SH-SY5Y (cell line): Measurements from ENCODE around the gene CCM2L.

Source experiments
- GATA2 ChIP-seq: IDR thresholded peaks from 2 replicates; pipeline ENCODE4 v1.6.1; 2011; ENCODE audit warnings: mild to moderate bottlenecking, low read depth, low read length
- GATA3 ChIP-seq: IDR thresholded peaks from 2 replicates; pipeline ENCODE4 v1.6.1; 2011; ENCODE audit warnings: low read depth, mild to moderate bottlenecking, low read length, moderate library complexity

DNA sequence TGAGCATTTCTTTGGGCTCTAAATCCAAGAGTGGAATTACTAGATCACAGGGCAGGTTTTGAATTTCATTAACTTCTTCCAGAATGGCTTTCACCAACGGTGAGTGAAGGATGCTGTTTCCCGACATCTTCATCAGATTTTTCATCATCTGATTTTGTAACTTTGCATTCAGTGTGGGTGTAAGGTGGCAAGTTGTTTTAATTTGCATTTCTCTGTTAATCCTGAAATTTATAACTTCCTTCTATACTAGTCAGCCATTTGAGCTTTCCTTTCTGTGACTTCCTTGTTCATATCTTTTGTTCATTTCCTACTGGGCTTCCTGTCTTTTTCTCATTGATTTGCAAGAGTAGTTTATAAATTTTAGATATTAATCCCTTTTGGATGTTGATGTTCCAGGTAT, 23.1 kb downstream of the CCM2L start:
- TF ChIP-seq GATA2: no peak
- TF ChIP-seq GATA3: no peak
